Body of pancreas (tissue), 4 donors: ENCODE data around the gene ENG. TPM values are rescaled to one million over a fixed set of nuclear protein-coding genes. Genes with fewer than 3 reads are reported as not detected.

Source experiments
- ATAC-seq: fragments of 150-250 bp; one replicate; pipeline ENCODE4 v1.9.1; 2016
- DNase-seq, 4 donors: peaks; one replicate each; pipeline ENCODE4 v3.0.0-alpha.2; 2019
- H3K27ac ChIP-seq, 4 donors: fragments of 200-600 bp; sonication (generic); 1 replicate in 3 of 4; 2 replicates in 1 of 4; pipeline versions ENCODE4 v1.5.1 to v1.6.1; 2016 to 2019; ENCODE audit warnings: mild to moderate bottlenecking in 1 of 4, mixed read lengths in 1 of 4, moderate library complexity in 1 of 4
- H3K27me3 ChIP-seq, 2 donors: fragments of 200-600 bp; sonication (generic); one replicate each; pipeline ENCODE4 v1.6.0; 2016; ENCODE audit warnings: mild to moderate bottlenecking in 1 of 2
- H3K36me3 ChIP-seq, 2 donors: fragments of 200-600 bp; sonication (generic); replicated peaks in 1 of 2; 2 replicates each; pipeline ENCODE4 v1.5.1; 2016; ENCODE audit warnings: low read depth in 2 of 2; ENCODE audit not compliant: insufficient read depth in 1 of 2
- H3K4me1 ChIP-seq: fragments of 200-600 bp; sonication (generic); one replicate; pipeline ENCODE4 v1.6.0; 2016
- H3K4me3 ChIP-seq, 2 donors: fragments of 200-600 bp; sonication (generic); 1 replicate in 1 of 2; 2 replicates in 1 of 2; pipeline ENCODE4 v1.5.1; 2016 to 2019
- H3K9me3 ChIP-seq, 3 donors: fragments of 200-600 bp; sonication (generic); 1 replicate in 2 of 3; 2 replicates in 1 of 3; pipeline ENCODE4 v1.5.1; 2016
- POLR2A ChIP-seq, 3 donors: fragments of 450-650 bp; IDR thresholded peaks; one replicate each; pipeline ENCODE4 v1.6.1; 2016; ENCODE audit warnings: antibody characterized with exemption in 3 of 3, mild to moderate bottlenecking in 2 of 3
- WGBS, 2 donors: methylation state at CpG; one replicate each; pipeline ENCODE4 v1.1.5; 2017; 5-methylcytosine and 5-hydroxymethylcytosine counted together
- intact Hi-C: fragments of 100-400 bp; cut with DNase I; formaldehyde crosslinking; loops from one replicate; pipeline ENCODE4 v1.15.1; 2023
- total RNA-seq, 2 donors: library from RNA; depleted of rRNA; stranded (reverse); fragments of >200 nt; gene quantifications; one replicate each; pipeline ENCODE4 v1.1.0, GENCODE V29; 2016
- TF ChIP-seq, protein P1 (sequence below), 7 experiments: fragments of 450-650 bp in 4 of 7; fragments of 200-600 bp in 3 of 7; sonication (generic) in 3 of 7; IDR thresholded peaks; one replicate each; pipeline ENCODE4 v1.5.1; 2016 to 2019; ENCODE audit warnings: antibody characterized with exemption in 7 of 7

ENG gene
- total RNA-seq, 2 donors from 2014 or later = 20.2 to 26.7 TPM

- Histone ChIP-seq H3K4me3 (no peak overlapping the region), H3K27me3 (no peaks in the 10 kb centered on the region), H3K9me3 (peaks cover 0 to 15% (median 0%) of the 10 kb centered on the region in 3 donors), H3K4me1 (peaks cover 18% of the 10 kb centered on the region), H3K36me3 (peaks cover 21 to 28% of the 10 kb centered on the region in 2 donors), H3K27ac (no peak overlapping the region)
- ATAC-seq (no peak), DNase-seq (no peak)
- intact Hi-C loops = no loop called here
- 93 to 95% methylated on average over 6 of the region's 6 CpGs for WGBS, 2 donors
- TF ChIP-seq, protein P1, sequence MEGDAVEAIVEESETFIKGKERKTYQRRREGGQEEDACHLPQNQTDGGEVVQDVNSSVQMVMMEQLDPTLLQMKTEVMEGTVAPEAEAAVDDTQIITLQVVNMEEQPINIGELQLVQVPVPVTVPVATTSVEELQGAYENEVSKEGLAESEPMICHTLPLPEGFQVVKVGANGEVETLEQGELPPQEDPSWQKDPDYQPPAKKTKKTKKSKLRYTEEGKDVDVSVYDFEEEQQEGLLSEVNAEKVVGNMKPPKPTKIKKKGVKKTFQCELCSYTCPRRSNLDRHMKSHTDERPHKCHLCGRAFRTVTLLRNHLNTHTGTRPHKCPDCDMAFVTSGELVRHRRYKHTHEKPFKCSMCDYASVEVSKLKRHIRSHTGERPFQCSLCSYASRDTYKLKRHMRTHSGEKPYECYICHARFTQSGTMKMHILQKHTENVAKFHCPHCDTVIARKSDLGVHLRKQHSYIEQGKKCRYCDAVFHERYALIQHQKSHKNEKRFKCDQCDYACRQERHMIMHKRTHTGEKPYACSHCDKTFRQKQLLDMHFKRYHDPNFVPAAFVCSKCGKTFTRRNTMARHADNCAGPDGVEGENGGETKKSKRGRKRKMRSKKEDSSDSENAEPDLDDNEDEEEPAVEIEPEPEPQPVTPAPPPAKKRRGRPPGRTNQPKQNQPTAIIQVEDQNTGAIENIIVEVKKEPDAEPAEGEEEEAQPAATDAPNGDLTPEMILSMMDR (IDR thresholded peaks at IDR 0.05) = no peak
- TF ChIP-seq POLR2A (IDR thresholded peaks at IDR 0.05) = no peak
These were observed 38.4 kb upstream of the ENG start for GRCh38 chr9:127892831-127893230.

- H3K27me3 ChIP-seq = no peaks in the 10 kb centered on the region
- no peak overlapping the region for H3K4me3 ChIP-seq
- no peak overlapping the region for H3K27ac ChIP-seq
- DNase-seq = no peak
- H3K9me3 ChIP-seq = peaks cover 0 to 15% (median 0%) of the 10 kb centered on the region in 3 donors
- TF ChIP-seq POLR2A (IDR thresholded peaks at IDR 0.05) = no peak
- TF ChIP-seq, protein P1 (IDR thresholded peaks at IDR 0.05) = no peak
- no peak for ATAC-seq
- H3K4me1 ChIP-seq = peaks cover 14% of the 10 kb centered on the region
- H3K36me3 ChIP-seq = peaks cover 21 to 38% of the 10 kb centered on the region in 2 donors
- 93 to 95% methylated on average over 3 of the region's 3 CpGs for WGBS, 2 donors
- intact Hi-C loops = no loop called here
These were observed 35.6 kb upstream of the ENG start for GRCh38 chr9:127890053-127890452.

GRCh38 chr9:127887792-127888191 lies 33.3 kb upstream of the ENG start:
- peaks cover 29% of the 10 kb centered on the region for H3K4me1 ChIP-seq
- intact Hi-C loops = no loop called here
- DNase-seq (no peak), ATAC-seq (no peak)
- H3K27me3 ChIP-seq = no peaks in the 10 kb centered on the region
- no peak overlapping the region for H3K4me3 ChIP-seq
- peaks cover 0 to 2% (median 0%) of the 10 kb centered on the region in 3 donors for H3K9me3 ChIP-seq
- 80 to 81% methylated on average over 2 of the region's 2 CpGs for WGBS, 2 donors
- H3K27ac ChIP-seq = no peak overlapping the region
- TF ChIP-seq, protein P1 (IDR thresholded peaks at IDR 0.05) = no peak
- no peak for TF ChIP-seq POLR2A (IDR thresholded peaks at IDR 0.05)
- peaks cover 6 to 18% of the 10 kb centered on the region in 2 donors for H3K36me3 ChIP-seq

DNA sequence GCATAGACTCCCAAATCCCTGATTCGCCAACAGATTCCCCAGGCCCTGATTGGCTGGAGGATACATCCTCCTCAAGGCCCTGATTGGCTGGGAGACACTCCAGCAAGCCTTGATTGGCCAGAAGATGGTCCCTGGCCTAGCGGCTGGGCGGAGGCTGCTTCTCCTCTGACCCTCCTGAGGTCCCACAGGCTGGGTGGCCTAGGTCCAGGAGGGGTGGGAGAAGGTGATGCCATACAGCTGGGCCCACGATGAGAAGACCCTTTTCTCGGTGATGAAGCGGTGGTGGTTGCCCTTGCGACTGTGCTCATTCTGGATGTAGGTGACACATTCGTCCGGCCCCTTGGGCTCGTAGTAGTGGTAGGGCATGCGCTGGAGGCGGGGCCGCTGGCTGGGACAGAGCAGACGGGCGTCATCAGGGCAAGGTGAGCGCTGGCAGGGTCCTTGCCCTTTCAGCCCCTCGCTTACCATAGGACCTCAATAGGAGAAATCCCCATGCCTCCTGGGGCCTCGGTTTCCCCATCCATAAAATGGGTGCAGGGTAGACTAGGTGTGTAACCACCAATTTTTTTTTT lies 32.0 kb upstream of the ENG start:
- H3K27ac ChIP-seq = peak overlapping the region in 1 of 4 donors; percentile 65
- no peak overlapping the region for H3K4me3 ChIP-seq
- intact Hi-C loops = no loop called here
- no peak for ATAC-seq
- TF ChIP-seq, protein P1 (IDR thresholded peaks at IDR 0.05) = no peak
- no peak for TF ChIP-seq POLR2A (IDR thresholded peaks at IDR 0.05)
- no peaks in the 10 kb centered on the region for H3K27me3 ChIP-seq
- H3K36me3 ChIP-seq = peaks cover 5 to 17% of the 10 kb centered on the region in 2 donors
- WGBS, 2 donors = 96% methylated on average over 16 to 18 of the region's 18 CpGs
- H3K4me1 ChIP-seq = peaks cover 29% of the 10 kb centered on the region
- H3K9me3 ChIP-seq = no peaks in the 10 kb centered on the region
- DNase-seq = no peak
